GM18520 (cell line): ENCODE results near the gene MPRIP.

Source experiments
- ATAC-seq: cut with Tn5 transposase; IDR thresholded peaks from one replicate; pipeline ENCODE4 v1.9.1; 2021; ENCODE audit not compliant: unreplicated experiment

MPRIP gene

GRCh38 chr17:17228521-17229279, 186.4 kb downstream of the MPRIP start:
- no peak for ATAC-seq

DNA sequence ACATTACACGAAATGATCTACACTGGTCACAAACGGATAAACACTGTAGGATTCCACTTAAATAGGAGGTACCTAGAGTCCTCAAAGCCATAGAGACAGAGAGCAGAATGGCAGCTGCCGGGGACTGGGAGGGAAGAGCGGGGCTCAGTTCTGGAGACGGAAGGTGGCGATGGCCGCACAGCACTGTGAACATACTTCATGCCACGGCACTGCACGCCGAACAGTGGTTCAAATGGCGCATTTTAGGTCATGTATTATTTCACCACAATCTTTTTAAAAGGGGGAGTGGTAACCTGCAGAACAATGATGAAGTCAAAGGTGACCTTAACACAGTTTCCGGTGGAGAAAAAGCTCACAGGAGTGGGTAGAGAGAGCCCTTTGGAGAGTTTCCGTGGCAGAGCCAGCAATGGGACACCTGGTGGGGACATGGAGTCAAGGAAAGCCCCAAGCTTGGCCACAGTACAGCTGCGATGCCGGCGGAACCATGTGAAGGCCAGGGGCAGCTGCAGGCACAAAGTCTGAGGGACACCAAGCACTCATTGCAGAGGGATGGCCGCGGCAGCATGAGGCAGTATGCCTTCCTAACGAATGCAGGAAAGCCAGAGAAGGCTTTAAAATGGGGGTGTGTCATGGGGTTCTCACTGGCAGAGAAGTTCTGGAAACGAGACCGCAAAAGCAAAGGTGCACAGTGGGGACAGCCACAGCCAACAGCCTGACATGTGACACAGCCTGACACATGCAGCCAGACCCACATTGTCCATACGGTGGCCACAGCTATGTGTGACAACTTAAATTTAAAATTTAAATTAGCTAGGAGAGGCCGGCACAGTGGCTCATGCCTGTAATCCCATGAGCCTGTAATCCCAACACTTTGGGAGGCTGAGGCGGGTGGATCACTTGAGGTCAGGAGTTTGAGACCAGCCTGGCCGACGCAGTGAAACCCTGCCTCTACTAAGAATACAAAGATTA, 187.4 kb downstream of the MPRIP start:
- no peak for ATAC-seq

- ATAC-seq = no peak
These were observed 189.5 kb downstream of the MPRIP start for GRCh38 chr17:17231621-17232302.

GRCh38 chr17:17232303-17232621, 190.0 kb downstream of the MPRIP start:
- no peak for ATAC-seq

GRCh38 chr17:17235212-17236174, 193.2 kb downstream of the MPRIP start:
- no peak for ATAC-seq

GRCh38 chr17:17236295-17237025, 194.2 kb downstream of the MPRIP start:
- no peak for ATAC-seq

DNA sequence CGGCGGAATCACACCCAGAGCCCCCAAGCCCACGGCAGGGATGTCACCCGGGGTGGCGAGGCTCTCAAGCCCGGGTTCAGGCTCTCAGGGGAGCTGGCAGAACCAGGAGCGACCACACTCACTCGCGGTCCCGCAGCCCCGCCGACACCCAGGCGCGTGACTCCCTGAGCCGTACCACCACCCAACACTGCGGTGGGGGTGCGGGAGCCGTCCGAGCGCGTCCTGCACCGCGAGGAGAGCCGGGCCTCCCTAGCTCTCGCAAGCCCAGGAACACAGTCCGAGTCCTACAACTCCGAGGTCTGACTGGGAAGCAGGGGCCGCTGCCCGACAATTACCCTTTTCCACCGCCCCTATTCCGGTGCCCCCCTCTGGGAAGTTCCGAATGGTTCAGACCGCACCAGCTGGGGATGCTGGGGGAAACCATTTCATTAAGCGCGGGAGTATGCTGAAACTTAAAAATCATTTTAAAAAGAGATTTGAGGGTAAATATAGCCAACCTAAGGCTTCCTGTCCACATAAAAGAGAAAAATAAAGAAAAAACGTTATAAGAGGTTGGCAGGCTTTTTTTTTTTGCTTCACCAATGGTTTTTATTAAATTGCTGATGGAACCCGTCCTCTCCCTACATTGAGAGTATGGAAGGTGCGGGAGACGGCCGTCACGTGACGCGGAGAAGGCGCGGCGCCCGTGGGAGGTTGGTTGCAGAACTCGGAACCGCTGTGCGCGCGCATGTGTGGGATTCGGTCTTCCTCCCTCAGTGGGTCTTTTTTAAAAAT, 195.0 kb downstream of the MPRIP start, which contains the start of gene FLCN:
Gene FLCN (minus strand): TSS at position 143 of the 774 bp plus-strand sequence. CDS start 9,031 bp downstream, outside the sequence.
- peak; percentile 67 for ATAC-seq

DNA sequence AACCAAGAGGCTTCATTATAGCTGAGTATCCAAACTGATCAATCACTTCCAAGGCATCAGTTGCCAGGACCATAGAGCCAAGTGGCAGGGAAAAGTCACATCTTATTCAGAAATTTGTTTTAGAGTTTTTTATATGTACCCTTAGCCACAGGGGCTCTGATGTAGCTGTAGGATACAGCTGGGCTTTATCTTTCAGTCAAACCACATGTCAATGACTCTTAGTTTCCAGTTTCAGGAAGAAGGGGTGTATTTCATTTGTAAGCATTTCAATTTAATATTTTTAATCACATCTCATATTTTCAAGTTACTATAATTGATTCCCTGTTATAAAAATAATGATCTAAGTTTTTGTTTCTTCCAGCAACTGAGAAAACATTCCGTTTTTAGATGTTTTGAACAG, 197.6 kb downstream of the MPRIP start:
- ATAC-seq = no peak

- no peak for ATAC-seq
These were observed 199.4 kb downstream of the MPRIP start for GRCh38 chr17:17241656-17242055.

DNA sequence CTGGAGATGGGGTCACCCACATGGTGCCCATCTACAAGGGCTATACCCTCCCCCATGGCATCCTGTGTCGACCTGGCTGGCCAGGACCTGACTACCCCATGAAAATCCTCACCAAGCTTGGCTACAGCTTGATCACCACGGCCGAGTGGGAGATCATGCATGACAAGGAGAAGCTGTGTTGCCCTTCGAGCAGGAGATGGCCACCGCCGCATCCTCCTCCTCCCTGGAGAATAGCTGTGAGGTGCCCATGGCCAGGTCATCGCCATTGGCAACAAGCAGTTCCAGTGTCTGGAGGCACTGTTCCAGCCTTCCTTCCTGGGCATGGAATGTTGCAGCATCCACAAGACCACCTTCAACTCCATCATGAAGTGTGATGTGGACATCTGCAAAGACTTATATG, 200.0 kb downstream of the MPRIP start:
- no peak for ATAC-seq
